IPS-NIHi7 (cell line): ENCODE results near the gene CYP26B1.

Source experiments
- DNase-seq: peaks from one replicate; pipeline ENCODE4 v3.0.0; 2012; ENCODE audit warnings: mixed read lengths; ENCODE audit errors: extremely low spot score

The CYP26B1 gene

GRCh38 chr2:72147303-72147971 lies at the start of gene CYP26B1:
Gene CYP26B1, minus strand, starts transcription at chr2:72147862. Its CDS starts 28 bp downstream, at chr2:72147834.
- peak; percentile 66 for DNase-seq

- no peak for DNase-seq
Observed at GRCh38 chr2:72193723-72194122, 46.1 kb upstream of the CYP26B1 start.

- DNase-seq, result no peak
Observed at GRCh38 chr2:72191441-72191840, 43.8 kb upstream of the CYP26B1 start.

- DNase-seq, result no peak
Observed at GRCh38 chr2:72185206-72185605, 37.5 kb upstream of the CYP26B1 start.

GRCh38 chr2:72183466-72183865 lies 35.8 kb upstream of the CYP26B1 start:
- no peak for DNase-seq

- DNase-seq, result no peak
Observed at GRCh38 chr2:72183016-72183415, 35.4 kb upstream of the CYP26B1 start.

- no peak for DNase-seq
Observed at GRCh38 chr2:72182547-72182946, 34.9 kb upstream of the CYP26B1 start.

GRCh38 chr2:72181616-72182015 lies 34.0 kb upstream of the CYP26B1 start:
- peak; percentile 19 for DNase-seq

GRCh38 chr2:72180351-72180750 lies 32.7 kb upstream of the CYP26B1 start:
- no peak for DNase-seq

- no peak for DNase-seq
Observed at GRCh38 chr2:72178551-72178950, 30.9 kb upstream of the CYP26B1 start.

GRCh38 chr2:72176281-72176680 lies 28.6 kb upstream of the CYP26B1 start:
- DNase-seq, result no peak

- no peak for DNase-seq
Observed at GRCh38 chr2:72175636-72176035, 28.0 kb upstream of the CYP26B1 start.

- peak; percentile 30 for DNase-seq
Observed at GRCh38 chr2:72173640-72174321, 26.1 kb upstream of the CYP26B1 start.

GRCh38 chr2:72172478-72172877 lies 24.8 kb upstream of the CYP26B1 start:
- no peak for DNase-seq

- no peak for DNase-seq
Observed at GRCh38 chr2:72166279-72166678, 18.6 kb upstream of the CYP26B1 start.

GRCh38 chr2:72165792-72166191 lies 18.1 kb upstream of the CYP26B1 start:
- DNase-seq, result no peak

- DNase-seq, result no peak
Observed at GRCh38 chr2:72162574-72162973, 14.9 kb upstream of the CYP26B1 start.

GRCh38 chr2:72159211-72159993 lies 11.7 kb upstream of the CYP26B1 start:
- no peak for DNase-seq

- DNase-seq, result no peak
Observed at GRCh38 chr2:72157871-72158771, 10.5 kb upstream of the CYP26B1 start.

- DNase-seq, result no peak
Observed at GRCh38 chr2:72156872-72157271, 9.2 kb upstream of the CYP26B1 start.

GRCh38 chr2:72155737-72156136 lies 8.1 kb upstream of the CYP26B1 start:
- DNase-seq, result no peak

GRCh38 chr2:72155151-72155550 lies 7.5 kb upstream of the CYP26B1 start:
- no peak for DNase-seq
